Endothelial cell of umbilical vein (primary cell): ENCODE measurements around the gene GPR101. TPM values are rescaled to one million over a fixed set of nuclear protein-coding genes. Genes with fewer than 3 reads are reported as not detected.

Source experiments
- BruUV-seq: library from RNA; stranded (reverse); fragments of 400-500 nt; replicated peaks from 2 replicates; lab custom pipeline; 2021; lab: Mats Ljungman, UMichigan
- CTCF ChIA-PET: fragments of 300-600, 350-600 bp; sonication (Branson Sonifier 250); formaldehyde crosslinking; loops from one replicate; lab custom pipeline; 2021; ENCODE audit warnings: antibody characterized with exemption, inconsistent platforms; lab: Charles Lee
- POLR2A ChIA-PET: fragments of 300-600, 350-600 bp; sonication (Branson Sonifier 250); formaldehyde crosslinking; loops from one replicate; lab custom pipeline; 2021; ENCODE audit warnings: antibody characterized with exemption, inconsistent platforms; lab: Charles Lee
- DNase-seq: peaks from one replicate; pipeline ENCODE4 v3.0.0-alpha.2; 2011; ENCODE audit warnings: low read depth, low spot score
- FAIRE-seq: peaks from 2 replicates; lab custom pipeline; 2011; peaks lifted over from hg19 to GRCh38; lab: Jason Lieb, UNC
- H2AFZ ChIP-seq: 2 replicates; pipeline ENCODE4 v1.6.0; 2012; ENCODE audit warnings: low read depth, low read length, control low read depth, inconsistent platforms
- H3K27ac ChIP-seq: 2 replicates; pipeline ENCODE4 v1.5.1; 2011; ENCODE audit warnings: low read depth, mild to moderate bottlenecking, control low read depth, low read length, moderate library complexity; ENCODE audit not compliant: insufficient read depth
- H3K27me3 ChIP-seq, 2 experiments: 2 replicates each; pipeline versions ENCODE4 v1.6.0 to v1.6.1; 2011; ENCODE audit warnings: low read length in 2 of 2, mixed read lengths in 1 of 2; ENCODE audit not compliant: control insufficient read depth in 2 of 2, insufficient read depth in 2 of 2
- H3K36me3 ChIP-seq, 2 experiments: 2 replicates in 1 of 2; 3 replicates in 1 of 2; pipeline ENCODE4 v1.5.1; 2011; ENCODE audit warnings: low read length in 2 of 2, mild to moderate bottlenecking in 1 of 2, moderate library complexity in 1 of 2; ENCODE audit not compliant: control insufficient read depth in 2 of 2, insufficient read depth in 2 of 2; ENCODE audit errors: extremely low read depth in 1 of 2
- H3K4me1 ChIP-seq: 3 replicates; pipeline ENCODE4 v1.5.1; 2011; ENCODE audit warnings: mild to moderate bottlenecking, low read length; ENCODE audit not compliant: control insufficient read depth, insufficient read depth; ENCODE audit errors: extremely low read depth
- H3K4me2 ChIP-seq: 2 replicates; pipeline ENCODE4 v1.6.1; 2011; ENCODE audit warnings: low read length, control low read depth, mixed read lengths; ENCODE audit not compliant: insufficient read depth
- H3K4me3 ChIP-seq, 3 experiments: fragments of 200-600 bp in 1 of 3; sonication (generic), shearing (Covaris generic) in 1 of 3; replicated peaks in 1 of 3; 2 replicates each; pipeline ENCODE4 v1.5.1; 2011 to 2016; ENCODE audit warnings: control low read depth in 3 of 3, low read length in 3 of 3, mild to moderate bottlenecking in 2 of 3, inconsistent platforms in 1 of 3, low read depth in 1 of 3, moderate library complexity in 1 of 3; ENCODE audit not compliant: insufficient read depth in 1 of 3
- H3K79me2 ChIP-seq: 2 replicates; pipeline ENCODE4 v1.6.0; 2012; ENCODE audit warnings: low read length, inconsistent platforms; ENCODE audit not compliant: control insufficient read depth, insufficient read depth
- H3K9ac ChIP-seq: replicated peaks from 2 replicates; pipeline ENCODE3; 2011; ENCODE audit warnings: low read length, control low read depth; ENCODE audit not compliant: insufficient read depth; ENCODE audit errors: extremely low read depth
- H3K9me1 ChIP-seq: replicated peaks from 3 replicates; pipeline ENCODE4 v1.6.0; 2011; ENCODE audit warnings: mild to moderate bottlenecking, low read length; ENCODE audit not compliant: control insufficient read depth, insufficient read depth; ENCODE audit errors: extremely low read depth
- H3K9me3 ChIP-seq: replicated peaks from 2 replicates; pipeline ENCODE4 v1.5.1; 2012; ENCODE audit warnings: low read length, inconsistent platforms; ENCODE audit not compliant: control insufficient read depth, insufficient read depth
- H4K20me1 ChIP-seq: replicated peaks from 2 replicates; pipeline ENCODE3; 2011; ENCODE audit warnings: mild to moderate bottlenecking, low read length; ENCODE audit not compliant: control insufficient read depth, insufficient read depth; ENCODE audit errors: extremely low read depth
- CTCF ChIP-seq, 2 donors: IDR thresholded peaks; 1 replicate in 1 of 2; 2 replicates in 1 of 2; pipeline ENCODE4 v1.5.1; 2011; ENCODE audit warnings: low read length in 2 of 2, mild to moderate bottlenecking in 2 of 2, moderate library complexity in 2 of 2, control low read depth in 1 of 2, inconsistent platforms in 1 of 2, low read depth in 1 of 2; ENCODE audit not compliant: insufficient read depth in 1 of 2; ENCODE audit errors: extremely low read depth in 1 of 2
- EZH2 ChIP-seq: IDR thresholded peaks from 2 replicates; pipeline ENCODE4 v1.6.1; 2012; ENCODE audit warnings: borderline replicate concordance, low read depth, mild to moderate bottlenecking, moderate library complexity, low read length, inconsistent platforms; ENCODE audit not compliant: severe bottlenecking
- FOS ChIP-seq: IDR thresholded peaks from 2 replicates; pipeline ENCODE4 v1.6.1; 2011; ENCODE audit warnings: mild to moderate bottlenecking, low read length, moderate library complexity, borderline replicate concordance; ENCODE audit not compliant: insufficient read depth
- GATA2 ChIP-seq: IDR thresholded peaks from 2 replicates; pipeline ENCODE4 v1.7.0; 2011; ENCODE audit warnings: low read depth, mild to moderate bottlenecking, moderate library complexity, mixed read lengths, low read length; ENCODE audit not compliant: insufficient read length, insufficient read depth
- JUN ChIP-seq: IDR thresholded peaks from 2 replicates; pipeline ENCODE4 v1.6.1; 2011; ENCODE audit warnings: borderline replicate concordance, low read depth; ENCODE audit not compliant: insufficient read length, insufficient read depth
- MAX ChIP-seq: IDR thresholded peaks from 2 replicates; pipeline ENCODE4 v1.6.1; 2011; ENCODE audit not compliant: insufficient read depth, insufficient read length
- MYC ChIP-seq: IDR thresholded peaks from one replicate; pipeline ENCODE4 v1.6.1; 2011; ENCODE audit warnings: mild to moderate bottlenecking, low read depth, low read length
- POLR2A ChIP-seq: IDR thresholded peaks from 2 replicates; pipeline ENCODE4 v1.6.1; 2012; ENCODE audit warnings: low read depth, mild to moderate bottlenecking, control low read depth, low read length
- POLR2AphosphoS5 ChIP-seq: IDR thresholded peaks from 2 replicates; pipeline ENCODE4 v1.6.1; 2012; ENCODE audit warnings: low read depth, mild to moderate bottlenecking, control low read depth, low read length, moderate library complexity; ENCODE audit not compliant: insufficient read depth
- dilution Hi-C: fragments of 300-500 bp; cut with MboI; formaldehyde crosslinking; loops from one replicate; pipeline ENCODE4 v1.15.0; 2019; ENCODE audit warnings: low sequenced_read_pairs; ENCODE audit not compliant: extremely low pct_ligation_motif_present
- intact Hi-C: fragments of 100-400 bp; cut with micrococcal nuclease; formaldehyde crosslinking; loops from one replicate; pipeline ENCODE4 v1.10.0; 2022
- polyA plus RNA-seq, 4 experiments: library from polyadenylated mRNA; depleted of rRNA in 3 of 4; stranded (reverse) in 3 of 4; unstranded in 1 of 4; fragments of >200 nt; gene quantifications; 2 replicates each; pipeline versions ENCODE4 v1.2.1 to v1.2.3, GENCODE V29; 2011 to 2012; ENCODE audit warnings: missing spikeins in 1 of 4
- total RNA-seq: library from RNA; stranded (reverse); gene quantifications from 2 replicates; pipeline ENCODE4 v1.2.3, GENCODE V29; 2021

GPR101 gene
- total and polyA plus RNA-seq, 2 donors (not counting 3 experiments of a cell fraction or from before 2014, with no cell fraction given) = not detected

GRCh38 chrX:137062915-137063617, 29.3 kb upstream of the GPR101 start:
- no peak for DNase-seq
- Histone ChIP-seq H3K36me3 (no peaks in the 10 kb centered on the region), H3K27me3 (no peaks in the 10 kb centered on the region), H3K4me3 (no peak overlapping the region), H2AFZ (no peak overlapping the region), H3K9ac (no peak overlapping the region), H3K4me1 (no peaks in the 10 kb centered on the region), H3K9me1 (no peaks in the 10 kb centered on the region), H4K20me1 (no peaks in the 10 kb centered on the region), H3K79me2 (no peaks in the 10 kb centered on the region), H3K27ac (no peak overlapping the region), H3K9me3 (no peaks in the 10 kb centered on the region), H3K4me2 (no peak overlapping the region)
- TF ChIP-seq FOS (no peak), POLR2AphosphoS5 (no peak), JUN (no peak), MAX (no peak), EZH2 (no peak), CTCF (IDR thresholded peaks at IDR 0.05; ENCODE audit: extremely low read depth in 1 of 2, insufficient read depth in 1 of 2, low read depth in 1 of 2, low read length in 2 of 2) (no peak), POLR2A (no peak), GATA2 (no peak), MYC (no peak)
- CTCF ChIA-PET = interaction anchor here (1.6 kb wide), 1 partner anchor 11 kb away, joined by 5 read pairs; no protein-coding TSS in a partner anchor
- no peak for FAIRE-seq
- intact Hi-C loops (no loop called here), dilution Hi-C loops (no loop called here)
- no TSS peak for BruUV-seq
- POLR2A ChIA-PET = no interaction called here
